ENCODE data around the gene RPH3AL. TPM values are rescaled to one million over a fixed set of nuclear protein-coding genes. Genes with fewer than 3 reads are reported as not detected.
A peak's percentile ranks its signal among the peaks of the same experiment; 100 is the strongest.
"Not testable (repeated sequence)": the region's sequence is repeated elsewhere in the genome, so short reads cannot be mapped to it uniquely, and the experiment has no call there.

The RPH3AL gene
- total RNA-seq, 3 donors from 2014 or later (not counting 1 experiment from before 2014, with no cell fraction given): 7.2 to 9.9 (median 7.9) TPM

DNA sequence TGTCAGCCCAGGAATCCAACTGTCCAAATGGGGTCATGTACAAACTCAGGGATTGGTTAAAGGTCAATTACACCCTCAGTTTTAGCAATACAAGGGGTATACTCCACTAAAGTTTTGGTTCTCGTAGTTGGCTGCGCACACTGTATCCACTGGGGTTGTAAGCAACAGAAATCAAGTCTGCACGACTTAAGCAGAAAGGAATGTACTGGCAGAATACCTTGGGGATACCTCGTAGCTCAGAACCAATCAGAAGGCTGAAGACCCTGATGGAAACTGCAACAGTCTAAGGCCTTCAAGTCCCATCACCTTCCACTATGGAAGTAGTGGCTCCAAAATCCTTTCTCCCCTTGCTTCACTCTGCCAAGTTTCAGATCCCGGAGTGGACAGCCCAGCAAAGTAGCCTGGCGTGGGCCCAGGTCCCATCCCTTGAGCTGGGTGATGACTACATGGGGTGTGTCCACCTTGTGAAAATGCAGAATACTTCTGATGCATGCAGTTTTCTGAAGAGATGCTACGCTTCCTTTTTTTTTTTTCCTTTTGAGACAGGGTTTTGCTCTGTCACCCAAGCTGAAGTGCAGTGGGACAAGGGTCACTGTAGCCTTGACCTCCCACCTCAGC is 21.1 kb upstream of the RPH3AL start:
- H3K36me3 ChIP-seq (ENCODE audit: control insufficient read depth, insufficient read depth, low read length): no peaks in the 10 kb centered on the region
- no peaks in the 10 kb centered on the region for H3K27me3 ChIP-seq (ENCODE audit: control insufficient read depth, insufficient read depth, low read length)
- peaks cover 0 to 17% of the 10 kb centered on the region in 2 donors for H3K4me1 Mint-ChIP-seq
- ATAC-seq (no peak), DNase-seq (no peak)
- H3K9me3 ChIP-seq (ENCODE audit: control insufficient read depth, insufficient read depth, low read length): no peaks in the 10 kb centered on the region
- H3K36me3 Mint-ChIP-seq: peaks cover 2% of the 10 kb centered on the region
- no peak overlapping the region for H3K4me3 Mint-ChIP-seq
- no peaks in the 10 kb centered on the region for H3K4me1 ChIP-seq (ENCODE audit: control insufficient read depth, insufficient read depth, low read length)
- H3K27ac ChIP-seq (ENCODE audit: low read length): no peak overlapping the region
- intact Hi-C loops (cut with micrococcal nuclease): no loop called here
- WGBS (ENCODE audit: insufficient coverage): 77% methylated on average over 7 of the region's 7 CpGs
- TF ChIP-seq, protein P1, sequence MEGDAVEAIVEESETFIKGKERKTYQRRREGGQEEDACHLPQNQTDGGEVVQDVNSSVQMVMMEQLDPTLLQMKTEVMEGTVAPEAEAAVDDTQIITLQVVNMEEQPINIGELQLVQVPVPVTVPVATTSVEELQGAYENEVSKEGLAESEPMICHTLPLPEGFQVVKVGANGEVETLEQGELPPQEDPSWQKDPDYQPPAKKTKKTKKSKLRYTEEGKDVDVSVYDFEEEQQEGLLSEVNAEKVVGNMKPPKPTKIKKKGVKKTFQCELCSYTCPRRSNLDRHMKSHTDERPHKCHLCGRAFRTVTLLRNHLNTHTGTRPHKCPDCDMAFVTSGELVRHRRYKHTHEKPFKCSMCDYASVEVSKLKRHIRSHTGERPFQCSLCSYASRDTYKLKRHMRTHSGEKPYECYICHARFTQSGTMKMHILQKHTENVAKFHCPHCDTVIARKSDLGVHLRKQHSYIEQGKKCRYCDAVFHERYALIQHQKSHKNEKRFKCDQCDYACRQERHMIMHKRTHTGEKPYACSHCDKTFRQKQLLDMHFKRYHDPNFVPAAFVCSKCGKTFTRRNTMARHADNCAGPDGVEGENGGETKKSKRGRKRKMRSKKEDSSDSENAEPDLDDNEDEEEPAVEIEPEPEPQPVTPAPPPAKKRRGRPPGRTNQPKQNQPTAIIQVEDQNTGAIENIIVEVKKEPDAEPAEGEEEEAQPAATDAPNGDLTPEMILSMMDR (IDR thresholded peaks at IDR 0.05): no peak
- H3K27me3 Mint-ChIP-seq (ENCODE audit: low read depth in 2 of 2): no peaks in the 10 kb centered on the region
- no peak overlapping the region for H3K4me3 ChIP-seq (ENCODE audit: low read length)
- H3K27ac Mint-ChIP-seq: no peak overlapping the region
- peaks cover 0 to under 1% of the 10 kb centered on the region in 2 donors for H3K9me3 Mint-ChIP-seq

DNA sequence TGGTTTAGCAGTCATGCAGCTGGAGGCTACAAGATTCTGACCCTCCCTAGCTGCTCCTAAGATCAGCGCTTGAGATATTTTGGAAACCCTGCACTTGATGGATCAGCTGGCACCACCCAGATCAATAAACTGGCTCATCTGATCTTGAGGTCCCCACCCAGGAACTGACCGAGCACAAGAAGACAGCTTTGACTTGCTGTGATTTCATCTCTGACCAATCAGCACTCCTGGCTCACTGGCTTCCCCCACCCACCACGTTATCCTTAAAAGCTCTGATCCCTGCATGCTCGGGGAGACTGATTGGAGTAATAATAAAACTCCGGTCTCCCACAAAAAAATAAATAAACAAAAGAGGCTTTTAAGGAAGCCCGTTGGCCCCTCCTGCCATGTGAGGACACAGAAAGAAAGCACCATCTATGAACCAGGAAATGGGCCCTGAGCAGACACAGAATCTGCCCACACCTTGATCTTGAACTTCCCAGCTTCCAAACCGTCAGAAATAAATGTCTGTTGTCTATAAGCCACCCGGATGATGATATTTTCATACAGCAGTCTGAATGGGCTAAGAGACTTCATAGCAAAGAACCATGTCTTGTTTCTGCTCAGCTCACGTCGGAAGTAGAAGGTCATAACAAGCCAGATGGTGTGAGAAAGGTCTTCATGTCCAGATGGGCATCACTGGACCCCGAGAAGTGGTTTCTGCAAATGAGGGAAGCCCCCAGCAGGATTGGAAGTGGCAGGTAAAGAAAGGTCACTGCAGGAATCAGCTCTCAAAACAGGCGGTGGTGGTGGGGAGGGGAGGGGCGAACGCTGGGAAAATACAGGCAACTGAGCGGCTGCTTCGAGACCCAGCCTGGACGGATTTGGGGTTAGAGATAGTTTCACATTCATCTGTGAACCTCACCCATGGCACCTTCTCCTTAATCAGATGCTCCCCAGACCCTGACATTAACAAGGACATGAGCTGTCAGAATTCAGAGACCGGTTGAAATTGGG is 19.8 kb upstream of the RPH3AL start:
- intact Hi-C loops (cut with micrococcal nuclease): no loop called here
- Mint-ChIP-seq H3K36me3 (peaks cover 8% of the 10 kb centered on the region), H3K9me3 (peaks cover 0 to 6% of the 10 kb centered on the region in 2 donors), H3K27ac (peak overlapping the region in 1 of 2 donors; percentile 56), H3K4me3 (no peak overlapping the region), H3K27me3 (ENCODE audit: low read depth in 2 of 2) (no peaks in the 10 kb centered on the region), H3K4me1 (peaks cover 0 to 14% of the 10 kb centered on the region in 2 donors)
- TF ChIP-seq, protein P1 (IDR thresholded peaks at IDR 0.05): no peak
- no peaks in the 10 kb centered on the region for H3K36me3 ChIP-seq (ENCODE audit: control insufficient read depth, insufficient read depth, low read length)
- H3K27ac ChIP-seq (ENCODE audit: low read length): no peak overlapping the region
- ATAC-seq (no peak), DNase-seq (no peak)
- no peaks in the 10 kb centered on the region for H3K9me3 ChIP-seq (ENCODE audit: control insufficient read depth, insufficient read depth, low read length)
- no peak overlapping the region for H3K4me3 ChIP-seq (ENCODE audit: low read length)
- no peaks in the 10 kb centered on the region for H3K27me3 ChIP-seq (ENCODE audit: control insufficient read depth, insufficient read depth, low read length)
- WGBS (ENCODE audit: insufficient coverage): 84% methylated on average over 18 of the region's 18 CpGs
- no peaks in the 10 kb centered on the region for H3K4me1 ChIP-seq (ENCODE audit: control insufficient read depth, insufficient read depth, low read length)

DNA sequence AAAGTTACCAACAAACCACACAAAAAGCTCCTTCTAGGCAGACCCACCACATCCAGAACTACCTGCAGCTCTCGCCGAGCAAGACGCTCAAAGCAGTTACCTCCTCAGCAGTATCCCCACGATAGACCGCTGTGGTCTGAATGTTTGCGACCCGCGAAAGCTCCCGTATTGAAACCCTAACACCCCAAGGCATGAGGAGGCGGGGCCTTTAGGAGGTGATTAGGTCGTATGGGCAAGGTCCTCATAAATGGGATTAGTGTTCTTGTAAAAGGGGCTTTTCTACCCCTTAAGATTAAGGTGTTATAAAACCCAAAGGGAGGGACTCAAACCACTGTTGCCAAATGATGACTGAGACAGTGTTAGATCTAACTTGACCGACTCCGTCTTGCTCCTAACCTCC is 19.0 kb upstream of the RPH3AL start:
- DNase-seq (no peak), ATAC-seq (no peak)
- Mint-ChIP-seq H3K9me3 (peaks cover 0 to 6% of the 10 kb centered on the region in 2 donors), H3K27me3 (ENCODE audit: low read depth in 2 of 2) (no peaks in the 10 kb centered on the region), H3K4me3 (no peak overlapping the region), H3K36me3 (peaks cover 8% of the 10 kb centered on the region), H3K4me1 (peaks cover 0 to 14% of the 10 kb centered on the region in 2 donors), H3K27ac (no peak overlapping the region)
- H3K27me3 ChIP-seq (ENCODE audit: control insufficient read depth, insufficient read depth, low read length): no peaks in the 10 kb centered on the region
- no peak overlapping the region for H3K27ac ChIP-seq (ENCODE audit: low read length)
- peaks cover 4% of the 10 kb centered on the region for H3K4me1 ChIP-seq (ENCODE audit: control insufficient read depth, insufficient read depth, low read length)
- H3K4me3 ChIP-seq (ENCODE audit: low read length): no peak overlapping the region
- 89% methylated on average over 13 of the region's 13 CpGs for WGBS (ENCODE audit: insufficient coverage)
- H3K9me3 ChIP-seq (ENCODE audit: control insufficient read depth, insufficient read depth, low read length): no peaks in the 10 kb centered on the region
- TF ChIP-seq, protein P1 (IDR thresholded peaks at IDR 0.05): no peak
- intact Hi-C loops (cut with micrococcal nuclease): no loop called here
- H3K36me3 ChIP-seq (ENCODE audit: control insufficient read depth, insufficient read depth, low read length): no peaks in the 10 kb centered on the region

DNA sequence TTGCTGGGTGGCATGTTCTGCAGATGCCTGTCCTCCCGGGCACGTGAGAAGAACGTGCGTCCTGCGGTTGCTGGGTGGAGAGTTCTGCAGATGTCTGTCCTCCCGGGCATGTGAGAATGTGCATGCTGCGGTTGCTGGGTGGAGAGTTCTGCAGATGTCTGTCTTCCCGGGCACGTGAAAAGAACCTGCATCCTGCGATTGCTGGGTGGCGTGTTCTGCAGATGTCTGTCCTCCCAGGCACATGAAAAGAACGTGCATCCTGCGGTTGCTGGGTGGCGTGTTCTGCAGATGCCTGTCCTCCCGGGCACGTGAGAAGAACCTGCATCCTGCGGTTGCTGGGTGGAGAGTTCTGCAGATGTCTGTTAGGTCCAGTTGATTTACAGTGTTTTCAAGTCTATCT is 15.0 kb upstream of the RPH3AL start:
- H3K9me3 ChIP-seq (ENCODE audit: control insufficient read depth, insufficient read depth, low read length); H3K27ac ChIP-seq (ENCODE audit: low read length); H3K27me3 ChIP-seq (ENCODE audit: control insufficient read depth, insufficient read depth, low read length); H3K9me3 Mint-ChIP-seq; H3K27ac Mint-ChIP-seq; H3K36me3 Mint-ChIP-seq; H3K4me3 Mint-ChIP-seq; H3K36me3 ChIP-seq (ENCODE audit: control insufficient read depth, insufficient read depth, low read length); intact Hi-C loops (cut with micrococcal nuclease); H3K4me3 ChIP-seq (ENCODE audit: low read length); DNase-seq; H3K4me1 ChIP-seq (ENCODE audit: control insufficient read depth, insufficient read depth, low read length); ATAC-seq: not testable (repeated sequence)
- H3K4me1 Mint-ChIP-seq: peaks cover 11 to 35% of the 10 kb centered on the region in 2 donors
- peaks cover 0 to 22% of the 10 kb centered on the region in 2 donors for H3K27me3 Mint-ChIP-seq (ENCODE audit: low read depth in 2 of 2)
- 97% methylated on average over 17 of the region's 17 CpGs for WGBS (ENCODE audit: insufficient coverage)

DNA sequence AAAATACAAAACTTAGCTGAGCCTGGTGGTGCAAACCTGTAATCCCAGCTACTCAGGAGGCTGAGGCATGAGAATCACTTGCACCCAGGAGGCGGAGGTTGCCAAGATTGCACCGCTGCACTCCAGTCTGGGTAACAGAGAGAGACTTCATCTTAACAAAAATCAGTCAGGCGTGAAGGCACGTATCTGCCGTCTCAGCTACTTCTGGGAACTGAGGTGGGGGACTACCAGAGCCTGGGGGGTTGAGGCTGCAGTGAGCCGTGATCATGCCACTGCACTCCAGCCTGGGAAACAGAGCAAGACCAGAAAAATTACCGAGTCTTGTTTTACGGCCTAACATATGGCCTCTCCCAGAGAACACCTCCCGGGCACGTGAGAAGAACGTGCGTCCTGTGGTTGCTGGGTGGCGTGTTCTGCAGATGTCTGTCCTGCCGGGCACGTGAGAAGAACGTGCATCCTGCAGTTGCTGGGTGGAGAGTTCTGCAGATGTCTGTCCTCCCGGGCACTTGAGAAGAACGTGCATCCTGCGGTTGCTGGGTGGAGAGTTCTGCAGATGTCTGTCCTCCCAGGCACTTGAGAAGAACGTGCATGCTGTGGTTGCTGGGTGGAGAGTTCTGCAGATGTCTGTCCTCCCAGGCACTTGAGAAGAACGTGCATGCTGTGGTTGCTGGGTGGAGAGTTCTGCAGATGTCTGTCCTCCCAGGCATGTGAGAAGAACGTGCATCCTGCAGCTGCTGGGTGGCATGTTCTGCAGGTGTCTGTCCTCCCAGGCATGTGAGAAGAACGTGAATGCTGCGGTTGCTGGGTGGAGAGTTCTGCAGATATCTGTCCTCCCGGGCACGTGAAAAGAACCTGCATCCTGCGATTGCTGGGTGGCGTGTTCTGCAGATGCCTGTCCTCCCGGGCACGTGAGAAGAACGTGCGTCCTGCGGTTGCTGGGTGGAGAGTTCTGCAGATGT is 14.3 kb upstream of the RPH3AL start:
- H3K27ac Mint-ChIP-seq; H3K27ac ChIP-seq (ENCODE audit: low read length); H3K36me3 Mint-ChIP-seq; H3K9me3 Mint-ChIP-seq; H3K27me3 ChIP-seq (ENCODE audit: control insufficient read depth, insufficient read depth, low read length); H3K36me3 ChIP-seq (ENCODE audit: control insufficient read depth, insufficient read depth, low read length); ATAC-seq; intact Hi-C loops (cut with micrococcal nuclease); H3K4me1 ChIP-seq (ENCODE audit: control insufficient read depth, insufficient read depth, low read length); H3K4me3 Mint-ChIP-seq; H3K9me3 ChIP-seq (ENCODE audit: control insufficient read depth, insufficient read depth, low read length); H3K4me3 ChIP-seq (ENCODE audit: low read length): not testable (repeated sequence)
- Mint-ChIP-seq H3K27me3 (ENCODE audit: low read depth in 2 of 2) (peaks cover 0 to 22% of the 10 kb centered on the region in 2 donors), H3K4me1 (peaks cover 11 to 27% of the 10 kb centered on the region in 2 donors)
- peak in 1 of 2 donors; percentile 27 for DNase-seq
- 74% methylated on average over 33 of the region's 33 CpGs for WGBS (ENCODE audit: insufficient coverage)

Measured in natural killer cell (primary cell).